ENCODE results near the gene PLIN4. TPM values are rescaled to one million over a fixed set of nuclear protein-coding genes. Genes with fewer than 3 reads are reported as not detected.

Gene PLIN4
- total and polyA plus RNA-seq, 8 donors, result 2.2 to 138 (median 12.3) TPM

DNA sequence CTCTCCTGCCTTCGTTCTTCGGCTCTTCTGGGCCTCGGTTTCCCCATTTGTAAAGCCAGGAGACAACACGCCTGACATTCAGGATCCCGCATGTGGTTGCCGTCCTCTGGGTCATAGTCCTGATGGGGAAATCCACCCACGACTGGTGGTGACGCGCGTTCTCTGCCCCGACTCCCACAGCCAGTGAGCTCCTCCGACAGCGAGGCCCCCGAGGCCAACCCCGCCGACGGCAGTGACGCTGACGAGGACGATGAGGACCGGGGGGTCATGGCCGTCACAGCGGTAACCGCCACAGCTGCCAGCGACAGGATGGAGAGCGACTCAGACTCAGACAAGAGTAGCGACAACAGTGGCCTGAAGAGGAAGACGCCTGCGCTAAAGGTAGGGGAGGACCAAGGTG, 29.8 kb downstream of the PLIN4 start:
- DNase-seq (no peak), FAIRE-seq (no peak), ATAC-seq (no peak)
- intact Hi-C loops (cut with DNase I), result no loop called here
- no peaks in the 10 kb centered on the region for H3K9me3 ChIP-seq
- 92 to 94% methylated on average over 29 of the region's 29 CpGs for WGBS, 2 donors
- H3K36me3 ChIP-seq, result peaks cover 0 to 9% (median 6%) of the 10 kb centered on the region in 3 donors
- no peak overlapping the region for H3K27ac ChIP-seq
- H3K4me3 ChIP-seq, result no peak overlapping the region
- no peaks in the 10 kb centered on the region for H3K4me1 ChIP-seq
- TF ChIP-seq, protein P1, sequence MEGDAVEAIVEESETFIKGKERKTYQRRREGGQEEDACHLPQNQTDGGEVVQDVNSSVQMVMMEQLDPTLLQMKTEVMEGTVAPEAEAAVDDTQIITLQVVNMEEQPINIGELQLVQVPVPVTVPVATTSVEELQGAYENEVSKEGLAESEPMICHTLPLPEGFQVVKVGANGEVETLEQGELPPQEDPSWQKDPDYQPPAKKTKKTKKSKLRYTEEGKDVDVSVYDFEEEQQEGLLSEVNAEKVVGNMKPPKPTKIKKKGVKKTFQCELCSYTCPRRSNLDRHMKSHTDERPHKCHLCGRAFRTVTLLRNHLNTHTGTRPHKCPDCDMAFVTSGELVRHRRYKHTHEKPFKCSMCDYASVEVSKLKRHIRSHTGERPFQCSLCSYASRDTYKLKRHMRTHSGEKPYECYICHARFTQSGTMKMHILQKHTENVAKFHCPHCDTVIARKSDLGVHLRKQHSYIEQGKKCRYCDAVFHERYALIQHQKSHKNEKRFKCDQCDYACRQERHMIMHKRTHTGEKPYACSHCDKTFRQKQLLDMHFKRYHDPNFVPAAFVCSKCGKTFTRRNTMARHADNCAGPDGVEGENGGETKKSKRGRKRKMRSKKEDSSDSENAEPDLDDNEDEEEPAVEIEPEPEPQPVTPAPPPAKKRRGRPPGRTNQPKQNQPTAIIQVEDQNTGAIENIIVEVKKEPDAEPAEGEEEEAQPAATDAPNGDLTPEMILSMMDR (IDR thresholded peaks at IDR 0.05), result no peak
- H3K27me3 ChIP-seq, result no peaks in the 10 kb centered on the region

DNA sequence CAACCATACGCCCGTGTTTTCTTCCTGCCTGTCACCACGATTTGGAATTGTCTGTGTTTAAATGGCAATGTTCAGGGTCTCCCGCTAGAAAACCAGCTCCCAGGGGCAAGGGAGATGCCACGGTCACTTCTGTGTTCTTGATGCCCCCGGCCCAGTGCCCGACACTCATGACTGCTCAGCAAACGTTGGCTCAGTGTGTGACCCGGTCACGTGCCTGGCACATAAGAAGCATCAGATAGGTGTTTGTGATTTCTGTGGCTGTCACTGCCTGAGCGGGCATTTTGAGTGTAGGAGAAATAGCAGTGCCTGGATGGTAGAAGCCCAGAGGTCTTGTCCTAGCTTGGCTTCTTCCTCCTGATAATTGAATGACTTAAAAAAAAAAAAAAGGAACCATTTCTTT, 30.7 kb downstream of the PLIN4 start:
- H3K27ac ChIP-seq, result no peak overlapping the region
- ATAC-seq (no peak), DNase-seq (no peak), FAIRE-seq (no peak)
- 83 to 84% methylated on average over 11 of the region's 11 CpGs for WGBS, 2 donors
- intact Hi-C loops (cut with DNase I), result no loop called here
- peaks cover 0 to 8% (median 3%) of the 10 kb centered on the region in 3 donors for H3K36me3 ChIP-seq
- no peaks in the 10 kb centered on the region for H3K4me1 ChIP-seq
- TF ChIP-seq, protein P1 (IDR thresholded peaks at IDR 0.05), result no peak
- H3K9me3 ChIP-seq, result no peaks in the 10 kb centered on the region
- H3K4me3 ChIP-seq, result no peak overlapping the region
- no peaks in the 10 kb centered on the region for H3K27me3 ChIP-seq

DNA sequence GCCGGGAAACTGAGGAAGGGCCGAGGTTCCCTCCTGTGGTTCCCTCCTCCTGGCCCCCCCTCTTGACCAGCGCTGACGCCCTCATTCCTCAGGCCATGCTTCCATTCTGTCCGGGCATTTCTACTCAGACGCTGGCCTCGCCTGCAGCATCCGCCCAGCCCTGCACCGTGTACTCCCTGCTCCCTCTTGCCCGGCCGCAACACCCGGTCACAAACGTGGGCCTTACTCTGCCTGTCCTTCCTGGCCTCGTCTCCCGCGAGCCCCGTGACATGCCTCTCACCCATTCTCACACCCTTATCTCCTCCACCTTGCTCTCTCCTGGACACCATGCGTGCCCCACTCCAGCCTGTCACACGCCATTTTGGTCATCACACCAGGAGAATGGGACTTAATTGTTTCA, 34.9 kb downstream of the PLIN4 start:
- intact Hi-C loops (cut with DNase I), result no loop called here
- TF ChIP-seq, protein P1 (IDR thresholded peaks at IDR 0.05), result no peak
- ATAC-seq (no peak), FAIRE-seq (no peak), DNase-seq (no peak)
- Histone ChIP-seq H3K27ac (no peak overlapping the region), H3K27me3 (no peaks in the 10 kb centered on the region), H3K4me1 (no peaks in the 10 kb centered on the region), H3K36me3 (no peaks in the 10 kb centered on the region), H3K4me3 (no peak overlapping the region), H3K9me3 (no peaks in the 10 kb centered on the region)
- 90 to 92% methylated on average over 17 to 19 of the region's 19 CpGs for WGBS, 2 donors

DNA sequence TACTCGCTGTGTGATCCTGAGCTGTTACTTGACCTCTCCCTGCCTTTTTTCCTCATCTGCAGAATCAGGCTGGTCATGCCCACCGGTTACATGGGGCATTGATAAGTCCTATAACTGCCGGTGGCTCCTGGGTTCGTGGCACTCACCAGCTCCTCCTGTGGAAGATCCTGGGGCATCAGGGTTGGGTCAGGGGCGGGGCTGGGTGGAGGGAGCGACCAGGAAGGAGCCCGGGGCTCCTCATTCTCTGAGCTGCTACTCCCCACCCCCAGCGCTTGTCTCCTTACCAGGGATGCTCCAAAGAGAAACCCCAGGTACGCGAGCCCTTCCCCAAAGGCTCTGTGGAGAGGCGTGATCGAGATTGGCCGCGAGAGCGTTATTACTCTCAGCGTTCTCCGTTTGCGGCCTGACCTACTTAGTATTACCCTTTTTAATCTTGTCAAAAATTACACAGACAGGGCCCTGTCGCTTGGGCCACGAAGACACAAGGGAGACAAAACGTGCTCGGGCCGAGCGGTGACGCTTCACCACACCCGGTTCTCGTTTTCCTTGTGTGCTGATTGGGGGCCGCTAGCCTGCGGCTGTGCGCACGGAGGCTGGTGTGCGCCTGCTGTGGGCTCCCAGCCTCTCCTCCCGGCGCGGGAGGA, 35.4 kb downstream of the PLIN4 start:
- Histone ChIP-seq H3K4me1 (no peaks in the 10 kb centered on the region), H3K9me3 (no peaks in the 10 kb centered on the region), H3K27me3 (no peaks in the 10 kb centered on the region), H3K27ac (no peak overlapping the region), H3K36me3 (no peaks in the 10 kb centered on the region), H3K4me3 (no peak overlapping the region)
- FAIRE-seq (no peak), DNase-seq (no peak), ATAC-seq (no peak)
- intact Hi-C loops (cut with DNase I), result no loop called here
- 92 to 95% methylated on average over 34 to 35 of the region's 35 CpGs for WGBS, 2 donors
- TF ChIP-seq, protein P1 (IDR thresholded peaks at IDR 0.05), result no peak

DNA sequence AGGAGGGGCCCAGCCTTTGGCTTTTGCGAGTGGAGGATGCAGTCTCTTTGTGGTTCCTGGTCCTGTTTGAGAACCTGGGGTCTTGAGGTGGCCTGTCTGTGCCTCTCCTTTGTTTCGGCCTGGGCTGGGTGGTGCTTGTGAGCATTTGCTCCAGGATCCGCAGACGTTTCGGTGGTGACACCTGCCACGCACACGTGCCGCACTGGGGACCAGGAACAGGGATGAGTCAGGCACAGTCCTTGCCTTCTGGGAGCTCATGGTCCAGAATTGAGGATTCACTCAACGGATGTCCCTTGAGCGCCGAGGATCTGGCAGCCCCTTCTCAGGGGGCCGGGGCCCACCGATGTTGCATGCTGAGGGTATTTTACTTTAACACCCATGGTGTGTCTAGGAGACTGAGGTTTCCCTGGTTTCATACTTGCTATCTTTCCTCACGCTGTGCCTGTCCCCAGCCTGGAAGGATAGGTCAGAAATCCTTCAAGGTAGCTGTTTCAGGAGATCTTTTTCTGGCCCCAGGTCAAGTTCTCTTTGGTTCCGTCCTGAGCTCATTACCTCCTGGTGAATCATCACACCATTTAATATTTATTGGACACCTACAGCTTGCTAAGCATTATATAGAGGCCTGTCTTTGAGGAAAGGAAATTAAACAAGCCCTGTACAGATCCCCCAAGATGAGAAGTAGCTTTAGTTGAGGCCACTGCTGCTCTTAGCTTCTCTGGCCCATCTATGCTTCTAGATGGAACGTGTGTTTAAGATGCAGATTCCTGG, 41.1 kb downstream of the PLIN4 start:
- intact Hi-C loops (cut with DNase I), result no loop called here
- TF ChIP-seq, protein P1 (IDR thresholded peaks at IDR 0.05), result no peak
- Histone ChIP-seq H3K27me3 (no peaks in the 10 kb centered on the region), H3K36me3 (peaks cover 0 to 6% (median 0%) of the 10 kb centered on the region in 3 donors), H3K4me3 (no peak overlapping the region), H3K4me1 (peaks cover 0 to 3% (median 0%) of the 10 kb centered on the region in 3 donors), H3K27ac (no peak overlapping the region), H3K9me3 (no peaks in the 10 kb centered on the region)
- FAIRE-seq (no peak), DNase-seq (no peak), ATAC-seq (no peak)
- 85 to 87% methylated on average over 16 of the region's 16 CpGs for WGBS, 2 donors
